Fibroblast of skin of left biceps (primary cell): ENCODE measurements around the gene PTPN12.
"Not testable (repeated sequence)": the region's sequence is repeated elsewhere in the genome, so short reads cannot be mapped to it uniquely, and the experiment has no call there.

Experiments used
- DNase-seq, 2 experiments: peaks; one replicate each; pipeline ENCODE4 v3.0.0-alpha.2; 2013; ENCODE audit warnings: low read depth in 2 of 2

The PTPN12 gene

GRCh38 chr7:77579797-77580196 lies 42.7 kb downstream of the PTPN12 start:
- DNase-seq, result no peak

- DNase-seq, result no peak
These were observed 43.8 kb downstream of the PTPN12 start for GRCh38 chr7:77580762-77581350.

GRCh38 chr7:77587272-77587671 lies 50.2 kb downstream of the PTPN12 start:
- DNase-seq, result no peak

GRCh38 chr7:77600952-77601351 lies 63.9 kb downstream of the PTPN12 start:
- no peak for DNase-seq

- DNase-seq, result no peak
These were observed 69.5 kb downstream of the PTPN12 start for GRCh38 chr7:77606562-77606961.

GRCh38 chr7:77619314-77619713 lies 82.2 kb downstream of the PTPN12 start:
- no peak for DNase-seq

- no peak for DNase-seq
These were observed 89.7 kb downstream of the PTPN12 start for GRCh38 chr7:77626586-77627308.

GRCh38 chr7:77627309-77627676 lies 90.2 kb downstream of the PTPN12 start:
- no peak for DNase-seq

GRCh38 chr7:77629797-77630196 lies 92.7 kb downstream of the PTPN12 start:
- no peak for DNase-seq

- DNase-seq, result no peak
These were observed 94.7 kb downstream of the PTPN12 start for GRCh38 chr7:77631820-77632219.

- no peak for DNase-seq
These were observed 107.7 kb downstream of the PTPN12 start for GRCh38 chr7:77644774-77645173.

GRCh38 chr7:77648742-77649338 lies 111.7 kb downstream of the PTPN12 start:
- no peak for DNase-seq

- peak; percentile 15 to 20 for DNase-seq
These were observed 112.7 kb downstream of the PTPN12 start for GRCh38 chr7:77649716-77650349.

GRCh38 chr7:77651575-77652162 lies 114.6 kb downstream of the PTPN12 start:
- DNase-seq, result no peak

GRCh38 chr7:77652826-77653225 lies 115.7 kb downstream of the PTPN12 start:
- DNase-seq, result not testable (repeated sequence)

- DNase-seq, result no peak
These were observed 116.5 kb downstream of the PTPN12 start for GRCh38 chr7:77653572-77653971.

- no peak for DNase-seq
These were observed 118.3 kb downstream of the PTPN12 start for GRCh38 chr7:77655356-77655755.

- no peak for DNase-seq
These were observed 118.9 kb downstream of the PTPN12 start for GRCh38 chr7:77655836-77656455.

GRCh38 chr7:77657427-77658224 lies 120.5 kb downstream of the PTPN12 start:
- DNase-seq, result peak; percentile 13 to 15

GRCh38 chr7:77658928-77659327 lies 121.8 kb downstream of the PTPN12 start:
- no peak for DNase-seq

- no peak for DNase-seq
These were observed 124.7 kb downstream of the PTPN12 start for GRCh38 chr7:77661816-77662215.
